Spinal cord (tissue), 10 donors: ENCODE measurements around the gene PXN. TPM values are rescaled to one million over a fixed set of nuclear protein-coding genes. Genes with fewer than 3 reads are reported as not detected.
A peak's percentile ranks its signal among the peaks of the same experiment; 100 is the strongest.

ENCODE experiments used
- DNase-seq, 6 donors: peaks; one replicate each; pipeline versions ENCODE4 v3.0.0 to v3.0.0-alpha.2; 2013 to 2015; ENCODE audit warnings: low spot score in 6 of 6, low read depth in 4 of 6
- H3K27ac ChIP-seq: one replicate; pipeline ENCODE4 v1.5.1; 2013; ENCODE audit warnings: low read depth, low read length, control low read depth
- H3K27me3 ChIP-seq: one replicate; pipeline ENCODE4 v1.6.1; 2013; ENCODE audit warnings: low read length; ENCODE audit not compliant: control insufficient read depth, insufficient read depth
- H3K36me3 ChIP-seq: one replicate; pipeline ENCODE4 v1.6.1; 2013; ENCODE audit warnings: low read length; ENCODE audit not compliant: control insufficient read depth, insufficient read depth
- H3K4me1 ChIP-seq: one replicate; pipeline ENCODE4 v1.6.1; 2013; ENCODE audit warnings: low read length; ENCODE audit not compliant: control insufficient read depth, insufficient read depth
- H3K4me3 ChIP-seq: one replicate; pipeline ENCODE4 v1.5.1; 2013; ENCODE audit warnings: low read depth, low read length, control low read depth
- H3K9me3 ChIP-seq: one replicate; pipeline ENCODE4 v1.6.1; 2013; ENCODE audit warnings: low read length; ENCODE audit not compliant: control insufficient read depth, insufficient read depth
- WGBS: methylation state at CpG from one replicate; pipeline ENCODE4 v1.1.5; 2013; ENCODE audit warnings: missing lambda C conversion rate; ENCODE audit not compliant: insufficient coverage; 5-methylcytosine and 5-hydroxymethylcytosine counted together
- polyA plus RNA-seq, 2 donors: library from polyadenylated mRNA; unstranded; fragments of 120-200 nt; gene quantifications; one replicate each; pipeline ENCODE4 v1.2.1, GENCODE V29; 2013; ENCODE audit not compliant: insufficient read length in 2 of 2
- total RNA-seq, 2 donors: library from RNA; depleted of rRNA in 1 of 2; stranded (reverse); fragments of 120-200 nt in 1 of 2; fragments of >200 nt in 1 of 2; gene quantifications; one replicate each; pipeline versions ENCODE4 v1.2.3 to v1.2.4, GENCODE V29; 2013 to 2014
- donor health status: healthy.

The PXN gene
- total and polyA plus RNA-seq, 4 donors = 17.3 to 62.2 (median 36.0) TPM

DNA sequence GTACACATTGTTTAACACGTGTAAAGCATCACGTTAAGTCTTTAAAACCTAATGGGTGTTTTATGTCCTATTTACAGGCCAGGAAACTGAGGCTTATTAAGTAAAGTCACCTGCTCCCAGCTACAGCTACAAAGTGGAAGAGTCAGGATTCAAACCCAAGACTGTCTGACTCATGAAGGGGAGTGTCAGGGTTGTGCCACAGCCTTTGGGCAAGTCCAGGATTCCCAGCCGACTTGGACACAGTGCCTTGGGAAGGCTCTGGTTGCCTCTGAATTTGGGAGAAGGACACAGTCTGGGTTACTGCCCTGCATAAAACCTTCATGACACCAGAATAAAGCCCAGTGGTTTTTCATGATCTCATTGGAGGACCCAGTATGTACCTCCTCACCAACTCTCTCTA is 18.9 kb upstream of the PXN start:
- 100% methylated on average over 1 of the region's 3 CpGs for WGBS
- H3K4me1 ChIP-seq = no peaks in the 10 kb centered on the region
- no peak for DNase-seq

DNA sequence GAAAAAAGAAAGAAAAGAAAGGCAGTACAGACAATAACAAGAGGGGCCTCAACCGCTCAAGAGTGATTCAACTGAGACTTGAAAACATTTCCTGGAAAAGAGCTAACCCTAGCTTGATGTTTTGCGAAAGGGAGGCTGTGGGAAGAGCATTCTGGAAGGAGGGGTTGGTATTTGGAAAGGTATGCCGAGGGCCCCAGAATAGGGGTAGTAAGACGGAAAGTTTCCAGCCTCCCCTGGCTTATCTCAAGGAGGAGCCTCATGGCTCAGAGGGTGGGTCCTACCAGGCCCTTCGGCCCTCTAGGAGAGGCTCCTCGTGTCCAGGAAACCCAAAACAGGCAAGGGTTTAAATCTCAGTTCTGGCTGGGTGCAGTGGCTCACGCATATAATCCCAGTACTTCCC is 17.8 kb upstream of the PXN start:
- DNase-seq = no peak
- WGBS = 80% methylated on average over 7 of the region's 7 CpGs
- Histone ChIP-seq H3K36me3 (no peaks in the 10 kb centered on the region), H3K27me3 (no peaks in the 10 kb centered on the region), H3K4me3 (no peak overlapping the region), H3K9me3 (no peaks in the 10 kb centered on the region), H3K27ac (no peak overlapping the region), H3K4me1 (no peaks in the 10 kb centered on the region)

More for the DNA sequence above, 18.9 kb upstream of the PXN start:
- H3K27me3 ChIP-seq = no peaks in the 10 kb centered on the region
- H3K27ac ChIP-seq = no peak overlapping the region
- H3K9me3 ChIP-seq = no peaks in the 10 kb centered on the region
- H3K4me3 ChIP-seq = no peak overlapping the region
- H3K36me3 ChIP-seq = no peaks in the 10 kb centered on the region

DNA sequence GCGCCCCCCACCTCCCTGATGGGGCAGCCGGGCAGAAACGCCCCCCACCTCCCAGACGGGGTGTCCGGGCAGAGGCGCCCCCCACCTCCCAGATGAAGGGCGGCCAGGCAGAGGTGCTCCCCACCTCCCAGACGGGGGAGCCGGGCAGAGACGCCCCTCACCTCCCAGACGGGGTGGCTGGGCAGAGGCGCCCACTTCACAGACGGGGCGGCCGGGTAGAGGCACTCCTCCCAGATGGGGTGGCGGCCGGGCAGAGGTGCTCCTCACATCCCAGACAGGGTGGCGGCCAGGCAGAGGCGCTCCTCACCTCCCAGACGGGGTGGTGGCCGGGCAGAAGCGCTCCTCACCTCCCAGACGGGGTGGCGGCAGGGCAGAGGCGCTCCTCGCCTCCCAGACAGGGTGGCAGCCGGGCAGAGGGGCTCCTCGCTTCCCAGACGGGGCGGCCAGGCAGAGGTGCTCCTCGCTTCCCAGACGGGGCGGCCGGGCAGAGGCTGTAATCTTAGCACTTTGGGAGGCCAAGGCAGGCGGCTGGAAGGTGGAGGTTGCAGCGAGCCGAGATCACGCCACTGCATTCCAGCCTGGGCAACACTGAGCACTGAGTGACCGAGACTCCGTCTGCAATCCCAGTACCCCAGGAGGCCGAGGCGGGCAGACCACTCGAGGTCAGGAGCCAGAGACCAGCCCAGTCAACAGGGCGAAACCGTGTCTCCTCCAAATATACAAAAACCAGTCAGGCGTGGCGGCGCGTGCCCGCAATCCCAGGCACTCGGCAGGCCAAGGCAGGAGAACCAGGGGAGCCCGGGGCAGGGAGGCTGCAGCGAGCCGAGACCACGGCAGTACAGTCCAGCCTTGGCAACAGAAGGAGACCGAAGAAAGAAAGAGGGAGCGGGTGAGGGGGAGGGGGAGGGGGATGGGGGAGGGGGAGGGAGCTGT is 12.9 kb upstream of the PXN start:
- no peak for DNase-seq
- no peak overlapping the region for H3K27ac ChIP-seq
- no peaks in the 10 kb centered on the region for H3K9me3 ChIP-seq
- no peaks in the 10 kb centered on the region for H3K4me1 ChIP-seq
- WGBS = 94% methylated on average over 38 of the region's 57 CpGs
- H3K27me3 ChIP-seq = no peaks in the 10 kb centered on the region
- H3K4me3 ChIP-seq = no peak overlapping the region
- H3K36me3 ChIP-seq = no peaks in the 10 kb centered on the region

DNA sequence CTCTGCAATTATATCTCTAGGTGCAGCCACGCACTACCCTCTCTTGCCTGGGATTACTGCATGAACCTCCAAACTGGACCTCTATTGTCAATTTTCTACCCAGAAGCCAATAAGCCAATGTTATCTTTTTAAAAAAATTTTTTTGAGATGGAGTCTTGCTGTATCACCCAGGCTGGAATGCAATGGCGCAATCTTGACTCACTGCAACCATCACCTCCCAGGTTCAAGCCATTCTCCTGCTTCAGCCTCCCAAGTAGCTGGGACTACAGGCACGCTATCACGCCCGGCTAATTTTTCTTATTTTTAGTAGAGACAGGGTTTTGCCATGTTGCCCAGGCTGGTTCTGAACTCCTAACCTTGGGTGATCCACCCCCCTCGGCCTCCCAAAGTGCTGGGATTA is 11.2 kb upstream of the PXN start:
- 94% methylated on average over 5 of the region's 6 CpGs for WGBS
- Histone ChIP-seq H3K27ac (no peak overlapping the region), H3K27me3 (no peaks in the 10 kb centered on the region), H3K4me3 (no peak overlapping the region), H3K9me3 (no peaks in the 10 kb centered on the region), H3K36me3 (no peaks in the 10 kb centered on the region), H3K4me1 (no peaks in the 10 kb centered on the region)
- no peak for DNase-seq

DNA sequence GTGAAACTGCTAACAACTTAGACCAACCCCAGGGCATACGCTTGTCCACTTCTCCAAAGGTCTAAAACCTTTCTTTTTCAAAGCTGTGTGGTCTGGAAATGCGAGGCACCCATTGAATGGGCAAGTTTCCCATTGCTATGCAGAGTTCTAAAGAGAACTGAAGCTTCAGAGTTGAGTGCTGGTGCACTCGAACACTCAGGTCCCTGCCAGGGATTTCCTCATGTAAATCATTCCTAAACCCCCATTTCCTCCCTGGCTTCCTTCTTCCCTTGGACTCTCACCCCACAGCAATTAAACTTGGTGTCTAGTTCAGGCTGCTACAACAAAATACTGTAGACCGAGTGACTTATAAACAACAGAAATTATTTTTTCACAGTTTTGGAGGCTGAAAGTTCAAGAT is 2.2 kb upstream of the PXN start:
- H3K4me3 ChIP-seq = no peak overlapping the region
- WGBS = 69% methylated on average over 2 of the region's 4 CpGs
- peaks cover 28% of the 10 kb centered on the region for H3K4me1 ChIP-seq
- H3K36me3 ChIP-seq = no peaks in the 10 kb centered on the region
- no peaks in the 10 kb centered on the region for H3K9me3 ChIP-seq
- DNase-seq = no peak
- no peaks in the 10 kb centered on the region for H3K27me3 ChIP-seq
- H3K27ac ChIP-seq = no peak overlapping the region

DNA sequence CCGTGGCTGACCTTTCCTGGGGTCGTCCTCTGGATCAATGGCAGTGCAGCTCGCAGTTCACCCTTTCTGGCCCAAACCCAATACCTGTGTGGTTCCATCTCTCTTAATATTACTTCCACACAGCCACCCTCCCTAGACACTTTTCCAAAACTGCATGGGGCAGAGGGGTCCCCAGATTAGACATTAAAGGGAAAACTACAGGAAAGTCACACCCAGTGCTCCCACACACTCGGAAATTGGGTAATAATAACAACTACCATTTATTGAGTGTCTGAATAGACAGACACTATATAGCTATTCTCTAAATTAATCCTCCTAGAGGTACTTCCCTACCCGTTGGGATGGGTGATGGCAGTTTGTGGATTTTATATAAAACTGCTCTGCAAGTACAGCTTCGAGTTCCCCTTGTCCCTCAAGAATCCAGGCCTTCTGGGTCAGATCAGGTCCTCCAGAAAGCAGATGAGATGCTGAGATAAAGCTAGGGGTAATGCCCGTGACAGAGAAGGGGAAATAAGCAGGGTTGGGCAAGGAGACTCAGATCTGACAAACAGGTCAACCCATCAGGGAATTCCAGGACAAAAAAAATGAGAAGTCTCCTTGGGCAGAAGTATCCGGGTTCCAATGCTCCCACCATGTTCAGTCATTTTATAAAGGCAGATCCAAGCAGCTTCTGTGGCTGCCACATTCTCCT is 795 bp upstream of the PXN start:
- no peaks in the 10 kb centered on the region for H3K9me3 ChIP-seq
- no peaks in the 10 kb centered on the region for H3K36me3 ChIP-seq
- DNase-seq = no peak
- H3K4me3 ChIP-seq = no peak overlapping the region
- WGBS = 46% methylated on average over 6 of the region's 8 CpGs
- no peak overlapping the region for H3K27ac ChIP-seq
- peaks cover 42% of the 10 kb centered on the region for H3K4me1 ChIP-seq
- no peaks in the 10 kb centered on the region for H3K27me3 ChIP-seq

DNA sequence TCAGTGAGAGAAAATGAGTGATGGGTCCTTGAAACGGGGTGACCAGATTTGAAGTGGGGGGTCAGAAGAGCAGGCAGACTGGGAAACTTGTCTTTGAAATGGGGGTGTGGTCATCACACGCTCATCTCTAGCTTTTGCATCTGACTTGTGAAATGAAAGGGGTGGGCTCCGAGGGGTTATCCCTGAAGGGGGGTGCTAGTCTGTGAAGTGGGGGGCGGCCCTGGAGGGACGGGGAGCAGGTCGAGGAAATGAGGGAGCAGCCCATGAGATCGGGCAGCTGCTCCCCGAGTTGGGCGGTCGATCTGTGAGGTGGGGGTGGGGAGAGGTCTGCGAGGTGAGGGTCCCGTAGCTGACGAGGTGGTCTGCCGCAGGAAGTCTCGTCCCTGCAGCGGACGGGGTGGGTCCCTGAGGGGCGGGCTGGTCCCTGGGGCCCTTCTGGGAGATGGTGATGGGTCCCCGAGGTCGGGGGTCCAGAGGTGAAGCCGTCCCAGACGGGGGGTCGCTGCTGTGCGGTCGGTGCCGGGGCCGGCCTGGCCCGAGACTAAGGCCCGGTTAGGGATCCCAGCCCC is 542 bp downstream of the PXN start:
- no peaks in the 10 kb centered on the region for H3K27me3 ChIP-seq
- H3K4me1 ChIP-seq = peaks cover 52% of the 10 kb centered on the region
- H3K27ac ChIP-seq = peak overlapping the region; percentile 74
- no peak for DNase-seq
- H3K4me3 ChIP-seq = peak overlapping the region; percentile 74
- 1% methylated on average over 29 of the region's 29 CpGs for WGBS
- H3K9me3 ChIP-seq = no peaks in the 10 kb centered on the region
- H3K36me3 ChIP-seq = no peaks in the 10 kb centered on the region

DNA sequence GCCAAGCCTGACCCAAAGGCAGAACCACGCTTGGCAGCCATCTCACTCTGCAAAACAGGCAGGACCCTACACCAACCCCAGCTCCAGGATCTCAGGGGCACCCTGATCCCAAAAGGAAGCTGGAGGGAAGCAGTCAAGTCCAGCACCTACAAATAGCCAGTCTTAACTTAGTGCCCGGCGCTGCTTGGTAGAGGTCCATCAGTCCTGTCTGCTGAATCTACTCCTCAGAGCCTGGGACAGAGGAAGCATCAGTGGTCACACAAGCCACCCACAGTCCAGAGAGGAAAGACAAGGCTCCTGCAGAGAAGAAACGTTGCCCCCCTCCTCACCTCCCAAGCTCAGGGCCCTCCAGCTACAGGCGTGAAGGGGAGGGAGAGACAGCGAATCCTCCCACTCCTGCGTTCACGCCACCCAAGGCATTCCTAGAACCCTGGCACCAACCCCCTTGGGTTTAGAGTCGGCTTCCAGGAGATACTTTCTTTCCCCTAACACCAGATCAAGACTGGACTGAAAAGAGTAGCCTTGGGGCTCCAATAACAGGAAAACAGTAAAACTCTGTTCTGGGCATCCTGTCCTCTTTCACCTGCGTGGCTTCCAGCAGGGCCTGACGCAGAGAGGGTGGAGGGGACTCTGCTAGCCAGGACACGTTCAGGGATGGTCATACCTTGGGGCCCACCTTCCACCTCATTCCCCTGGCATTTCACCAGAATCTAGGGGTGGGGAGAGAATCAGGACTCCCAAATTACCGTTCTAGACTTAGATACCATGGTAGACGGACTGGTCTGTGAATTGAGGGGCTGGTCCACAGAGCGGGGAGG is 1.2 kb downstream of the PXN start:
- H3K36me3 ChIP-seq = peaks cover 3% of the 10 kb centered on the region
- DNase-seq = no peak
- peak overlapping the region; percentile 74 for H3K4me3 ChIP-seq
- peak overlapping the region; percentile 74 for H3K27ac ChIP-seq
- WGBS = 56% methylated on average over 6 of the region's 15 CpGs
- no peaks in the 10 kb centered on the region for H3K27me3 ChIP-seq
- H3K4me1 ChIP-seq = peaks cover 58% of the 10 kb centered on the region
- H3K9me3 ChIP-seq = no peaks in the 10 kb centered on the region

DNA sequence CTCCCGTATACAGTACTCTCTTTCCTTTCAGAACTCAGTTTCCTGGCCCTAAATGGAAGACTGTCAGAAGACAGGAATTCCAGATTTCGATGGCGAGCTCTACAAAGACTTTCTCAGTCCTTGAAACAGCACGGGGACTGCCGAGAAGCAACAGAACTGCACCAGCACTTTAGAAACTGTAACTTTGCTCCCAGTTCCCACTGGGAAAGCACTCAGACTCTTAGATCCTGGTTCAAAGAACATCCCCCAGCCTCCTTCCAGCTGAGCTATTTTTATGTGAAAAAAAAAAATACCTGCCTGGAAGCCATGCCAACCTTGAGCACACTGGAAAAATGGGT is 1.8 kb downstream of the PXN start:
- DNase-seq = no peak
- Histone ChIP-seq H3K27me3 (no peaks in the 10 kb centered on the region), H3K4me1 (peaks cover 61% of the 10 kb centered on the region), H3K4me3 (peak overlapping the region; percentile 74), H3K36me3 (peaks cover 3% of the 10 kb centered on the region), H3K27ac (peak overlapping the region; percentile 74), H3K9me3 (no peaks in the 10 kb centered on the region)
- WGBS = 39% methylated on average over 5 of the region's 5 CpGs
